GM18505 (cell line): ENCODE data around the gene CLDN22.

ENCODE experiments used
- ATAC-seq: cut with Tn5 transposase; IDR thresholded peaks from one replicate; pipeline ENCODE4 v1.9.1; 2021; ENCODE audit not compliant: unreplicated experiment
- POLR2A ChIP-seq: IDR thresholded peaks from 4 replicates; pipeline ENCODE4 v1.6.1; 2011; ENCODE audit warnings: borderline replicate concordance; ENCODE audit not compliant: insufficient read depth, insufficient read length; ENCODE audit errors: extremely low read depth

The CLDN22 gene

GRCh38 chr4:183320211-183321059 is at the start of gene CLDN22:
Gene CLDN22 (minus strand): TSS chr4:183320276. CDS start chr4:183320218, 58 bp downstream.
- ATAC-seq = no peak

GRCh38 chr4:183369073-183369472 is 49.0 kb upstream of the CLDN22 start:
- no peak for ATAC-seq
- TF ChIP-seq POLR2A = no peak

More at GRCh38 chr4:183320211-183321059, at the start of gene CLDN22:
- TF ChIP-seq POLR2A = no peak

- no peak for TF ChIP-seq POLR2A
- ATAC-seq = no peak
Observed at GRCh38 chr4:183366206-183366835, 46.2 kb upstream of the CLDN22 start.

- TF ChIP-seq POLR2A = no peak
- no peak for ATAC-seq
Observed at GRCh38 chr4:183364025-183364424, 43.9 kb upstream of the CLDN22 start.

GRCh38 chr4:183362916-183363542 is 43.0 kb upstream of the CLDN22 start:
- ATAC-seq = no peak
- TF ChIP-seq POLR2A = no peak

- TF ChIP-seq POLR2A = no peak
- ATAC-seq = no peak
Observed at GRCh38 chr4:183362036-183362435, 42.0 kb upstream of the CLDN22 start.

- no peak for ATAC-seq
- TF ChIP-seq POLR2A = no peak
Observed at GRCh38 chr4:183360161-183360919, 40.3 kb upstream of the CLDN22 start.

GRCh38 chr4:183358215-183358755 is 38.2 kb upstream of the CLDN22 start:
- no peak for TF ChIP-seq POLR2A
- no peak for ATAC-seq

- no peak for TF ChIP-seq POLR2A
- ATAC-seq = no peak
Observed at GRCh38 chr4:183356931-183357675, 37.0 kb upstream of the CLDN22 start.

- TF ChIP-seq POLR2A = no peak
- no peak for ATAC-seq
Observed at GRCh38 chr4:183356173-183356830, 36.2 kb upstream of the CLDN22 start.

GRCh38 chr4:183355405-183355804 is 35.3 kb upstream of the CLDN22 start:
- no peak for ATAC-seq
- TF ChIP-seq POLR2A = no peak

- no peak for TF ChIP-seq POLR2A
- ATAC-seq = no peak
Observed at GRCh38 chr4:183354219-183354618, 34.1 kb upstream of the CLDN22 start.
